Measurements from ENCODE around the gene SLC26A8. TPM values are rescaled to one million over a fixed set of nuclear protein-coding genes. Genes with fewer than 3 reads are reported as not detected.

The SLC26A8 gene
- total and polyA plus RNA-seq, 4 donors: 0.03 to 0.33 (median 0.18) TPM

DNA sequence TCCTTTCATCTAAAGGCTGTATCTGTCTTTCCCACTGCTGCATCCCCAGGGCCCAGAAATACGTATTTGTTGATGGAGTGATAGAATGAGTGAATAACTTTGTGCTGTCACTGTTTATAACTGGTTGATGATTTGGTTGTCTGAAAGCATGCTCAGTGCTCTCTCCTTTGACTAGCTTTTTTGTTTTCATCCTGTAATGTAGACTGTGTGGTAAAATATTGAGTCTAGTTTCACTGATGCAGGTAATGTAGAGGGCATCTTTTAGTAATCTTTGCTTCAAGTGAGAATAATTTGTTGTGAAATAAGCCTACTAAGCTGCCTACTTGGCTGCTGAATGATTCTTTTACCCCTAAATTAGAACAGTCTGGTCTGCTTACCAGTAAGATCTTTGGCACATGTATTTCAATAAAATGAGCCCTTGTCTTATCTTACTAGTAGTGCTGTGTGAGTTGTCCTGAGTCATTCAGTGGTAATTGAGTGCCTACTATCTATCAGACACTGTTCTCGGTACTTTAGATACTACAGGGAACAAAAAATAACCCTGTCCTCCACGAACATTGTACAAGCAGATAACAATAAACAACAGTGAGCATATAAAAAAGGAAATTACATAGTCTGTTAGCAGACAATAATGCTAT, 43.1 kb upstream of the SLC26A8 start:
- H3K27me3 ChIP-seq (ENCODE audit: control insufficient read depth in 4 of 4, insufficient read depth in 4 of 4, low read length in 3 of 4): no peaks in the 10 kb centered on the region
- TF ChIP-seq RXRA (IDR thresholded peaks at IDR 0.05) (no peak), HNF4G (IDR thresholded peaks at IDR 0.05) (no peak), HNF4A (conservative IDR thresholded peaks at IDR 0.05) (no peak), NR2F2 (IDR thresholded peaks at IDR 0.05) (no peak), RAD21 (IDR thresholded peaks at IDR 0.05) (no peak), YY1 (IDR thresholded peaks at IDR 0.05) (no peak), SP1 (IDR thresholded peaks at IDR 0.05) (no peak), GABPA (IDR thresholded peaks at IDR 0.05 in 1 of 2, conservative IDR thresholded peaks at IDR 0.05 in 1 of 2) (no peak)
- TF ChIP-seq, protein P1, sequence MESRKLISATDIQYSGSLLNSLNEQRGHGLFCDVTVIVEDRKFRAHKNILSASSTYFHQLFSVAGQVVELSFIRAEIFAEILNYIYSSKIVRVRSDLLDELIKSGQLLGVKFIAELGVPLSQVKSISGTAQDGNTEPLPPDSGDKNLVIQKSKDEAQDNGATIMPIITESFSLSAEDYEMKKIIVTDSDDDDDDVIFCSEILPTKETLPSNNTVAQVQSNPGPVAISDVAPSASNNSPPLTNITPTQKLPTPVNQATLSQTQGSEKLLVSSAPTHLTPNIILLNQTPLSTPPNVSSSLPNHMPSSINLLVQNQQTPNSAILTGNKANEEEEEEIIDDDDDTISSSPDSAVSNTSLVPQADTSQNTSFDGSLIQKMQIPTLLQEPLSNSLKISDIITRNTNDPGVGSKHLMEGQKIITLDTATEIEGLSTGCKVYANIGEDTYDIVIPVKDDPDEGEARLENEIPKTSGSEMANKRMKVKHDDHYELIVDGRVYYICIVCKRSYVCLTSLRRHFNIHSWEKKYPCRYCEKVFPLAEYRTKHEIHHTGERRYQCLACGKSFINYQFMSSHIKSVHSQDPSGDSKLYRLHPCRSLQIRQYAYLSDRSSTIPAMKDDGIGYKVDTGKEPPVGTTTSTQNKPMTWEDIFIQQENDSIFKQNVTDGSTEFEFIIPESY (IDR thresholded peaks at IDR 0.05): no peak
- H3K4me1 ChIP-seq (ENCODE audit: control insufficient read depth in 4 of 4, insufficient read depth in 4 of 4, low read length in 3 of 4): peaks cover 11 to 43% (median 28%) of the 10 kb centered on the region in 4 donors
- no peaks in the 10 kb centered on the region for H3K36me3 ChIP-seq (ENCODE audit: control insufficient read depth in 4 of 4, insufficient read depth in 3 of 4, low read depth in 1 of 4, low read length in 3 of 4)
- no peak for DNase-seq (ENCODE audit: low spot score)
- no peak overlapping the region for H3K27ac ChIP-seq (ENCODE audit: low read depth in 1 of 2, low read length in 2 of 2)
- no peaks in the 10 kb centered on the region for H3K9me3 ChIP-seq (ENCODE audit: control insufficient read depth in 4 of 4, low read length in 3 of 4)
- no peak overlapping the region for H3K9ac ChIP-seq (ENCODE audit: low read depth in 1 of 2, low read length in 2 of 2)
- 79% methylated on average over 3 of the region's 3 CpGs for WGBS
- no peak overlapping the region for H3K4me3 ChIP-seq (ENCODE audit: low read depth in 1 of 3, low read length in 3 of 3)

DNA sequence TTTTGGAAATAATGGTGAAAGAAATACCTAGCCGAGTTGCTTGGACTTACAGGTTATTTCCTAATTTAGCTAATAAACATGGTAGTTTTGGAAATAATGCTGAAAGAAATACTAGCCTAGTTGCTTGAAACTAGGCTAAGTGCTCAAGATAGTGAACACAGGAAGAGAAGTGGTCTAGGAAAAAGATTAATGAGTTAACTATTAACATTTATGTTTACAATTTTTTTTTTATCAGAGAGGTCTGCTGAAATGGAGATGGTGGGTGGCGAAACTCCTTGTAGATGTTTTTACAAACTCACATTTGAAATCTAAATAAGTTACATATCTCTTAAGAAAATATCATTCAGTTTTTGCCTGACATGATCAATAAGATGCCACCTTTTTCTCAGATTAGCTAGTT, 42.4 kb upstream of the SLC26A8 start:
- Histone ChIP-seq H3K27ac (ENCODE audit: low read depth in 1 of 2, low read length in 2 of 2) (peak overlapping the region in 1 of 2 donors; percentile 32), H3K4me3 (ENCODE audit: low read depth in 1 of 3, low read length in 3 of 3) (no peak overlapping the region), H3K9ac (ENCODE audit: low read depth in 1 of 2, low read length in 2 of 2) (no peak overlapping the region), H3K9me3 (ENCODE audit: control insufficient read depth in 4 of 4, low read length in 3 of 4) (no peaks in the 10 kb centered on the region), H3K27me3 (ENCODE audit: control insufficient read depth in 4 of 4, insufficient read depth in 4 of 4, low read length in 3 of 4) (no peaks in the 10 kb centered on the region), H3K4me1 (ENCODE audit: control insufficient read depth in 4 of 4, insufficient read depth in 4 of 4, low read length in 3 of 4) (peaks cover 10 to 43% (median 28%) of the 10 kb centered on the region in 4 donors), H3K36me3 (ENCODE audit: control insufficient read depth in 4 of 4, insufficient read depth in 3 of 4, low read depth in 1 of 4, low read length in 3 of 4) (peaks cover 0 to 1% (median 0%) of the 10 kb centered on the region in 4 donors)
- DNase-seq (ENCODE audit: low spot score): no peak
- 63% methylated on average over 2 of the region's 2 CpGs for WGBS
- no peak for TF ChIP-seq FOXA2 (IDR thresholded peaks at IDR 0.05)
- TF ChIP-seq, protein P1 (IDR thresholded peaks at IDR 0.05): no peak
- TF ChIP-seq, protein P2, sequence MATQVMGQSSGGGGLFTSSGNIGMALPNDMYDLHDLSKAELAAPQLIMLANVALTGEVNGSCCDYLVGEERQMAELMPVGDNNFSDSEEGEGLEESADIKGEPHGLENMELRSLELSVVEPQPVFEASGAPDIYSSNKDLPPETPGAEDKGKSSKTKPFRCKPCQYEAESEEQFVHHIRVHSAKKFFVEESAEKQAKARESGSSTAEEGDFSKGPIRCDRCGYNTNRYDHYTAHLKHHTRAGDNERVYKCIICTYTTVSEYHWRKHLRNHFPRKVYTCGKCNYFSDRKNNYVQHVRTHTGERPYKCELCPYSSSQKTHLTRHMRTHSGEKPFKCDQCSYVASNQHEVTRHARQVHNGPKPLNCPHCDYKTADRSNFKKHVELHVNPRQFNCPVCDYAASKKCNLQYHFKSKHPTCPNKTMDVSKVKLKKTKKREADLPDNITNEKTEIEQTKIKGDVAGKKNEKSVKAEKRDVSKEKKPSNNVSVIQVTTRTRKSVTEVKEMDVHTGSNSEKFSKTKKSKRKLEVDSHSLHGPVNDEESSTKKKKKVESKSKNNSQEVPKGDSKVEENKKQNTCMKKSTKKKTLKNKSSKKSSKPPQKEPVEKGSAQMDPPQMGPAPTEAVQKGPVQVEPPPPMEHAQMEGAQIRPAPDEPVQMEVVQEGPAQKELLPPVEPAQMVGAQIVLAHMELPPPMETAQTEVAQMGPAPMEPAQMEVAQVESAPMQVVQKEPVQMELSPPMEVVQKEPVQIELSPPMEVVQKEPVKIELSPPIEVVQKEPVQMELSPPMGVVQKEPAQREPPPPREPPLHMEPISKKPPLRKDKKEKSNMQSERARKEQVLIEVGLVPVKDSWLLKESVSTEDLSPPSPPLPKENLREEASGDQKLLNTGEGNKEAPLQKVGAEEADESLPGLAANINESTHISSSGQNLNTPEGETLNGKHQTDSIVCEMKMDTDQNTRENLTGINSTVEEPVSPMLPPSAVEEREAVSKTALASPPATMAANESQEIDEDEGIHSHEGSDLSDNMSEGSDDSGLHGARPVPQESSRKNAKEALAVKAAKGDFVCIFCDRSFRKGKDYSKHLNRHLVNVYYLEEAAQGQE (IDR thresholded peaks at IDR 0.05): no peak
- TF ChIP-seq, protein P3, sequence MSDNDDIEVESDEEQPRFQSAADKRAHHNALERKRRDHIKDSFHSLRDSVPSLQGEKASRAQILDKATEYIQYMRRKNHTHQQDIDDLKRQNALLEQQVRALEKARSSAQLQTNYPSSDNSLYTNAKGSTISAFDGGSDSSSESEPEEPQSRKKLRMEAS (IDR thresholded peaks at IDR 0.05): no peak
- TF ChIP-seq GABPA (IDR thresholded peaks at IDR 0.05 in 1 of 2, conservative IDR thresholded peaks at IDR 0.05 in 1 of 2): no peak
- no peak for TF ChIP-seq HNF4G (IDR thresholded peaks at IDR 0.05)
- TF ChIP-seq, protein P4, sequence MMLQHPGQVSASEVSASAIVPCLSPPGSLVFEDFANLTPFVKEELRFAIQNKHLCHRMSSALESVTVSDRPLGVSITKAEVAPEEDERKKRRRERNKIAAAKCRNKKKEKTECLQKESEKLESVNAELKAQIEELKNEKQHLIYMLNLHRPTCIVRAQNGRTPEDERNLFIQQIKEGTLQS (IDR thresholded peaks at IDR 0.05): no peak
- no peak for TF ChIP-seq RXRA (IDR thresholded peaks at IDR 0.05)
- TF ChIP-seq HNF4A (conservative IDR thresholded peaks at IDR 0.05): no peak
- TF ChIP-seq JUND (IDR thresholded peaks at IDR 0.05): no peak

All from liver (tissue), 9 donors.